ENCODE data around the gene IRGQ.
"Not testable (repeated sequence)": the region's sequence is repeated elsewhere in the genome, so short reads cannot be mapped to it uniquely, and the experiment has no call there.

IRGQ gene

GRCh38 chr19:43595999-43596841 is at the start of gene IRGQ, which contains the start of gene ZNF576:
Gene IRGQ (minus strand): TSS chr19:43596134. CDS start chr19:43595338, 796 bp downstream.
Gene ZNF576 (plus strand): TSS chr19:43596595. CDS start chr19:43597109, 514 bp downstream.
- peak; percentile 100 for DNase-seq

DNA sequence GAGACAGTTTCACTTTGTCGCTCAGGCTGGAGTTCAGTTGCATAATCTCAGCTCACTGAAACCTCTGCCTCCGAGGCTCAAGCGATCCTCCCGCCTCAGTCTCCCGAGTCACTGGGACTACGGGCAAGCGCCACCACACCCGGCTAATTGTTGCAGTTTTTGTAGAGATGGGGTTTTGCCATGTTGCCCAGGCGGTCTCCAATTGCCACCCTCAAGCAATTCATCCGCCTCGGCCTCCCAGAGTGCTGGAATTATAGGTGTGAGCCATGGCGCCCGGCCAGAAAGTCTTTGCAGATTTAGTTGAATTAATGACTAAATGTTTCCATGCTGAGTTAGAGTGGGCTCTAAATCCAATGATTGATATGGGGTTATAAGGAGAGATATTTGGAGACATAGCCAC is 48.2 kb upstream of the IRGQ start:
- DNase-seq = no peak

- no peak for DNase-seq
Measured at GRCh38 chr19:43643326-43643725, 47.4 kb upstream of the IRGQ start.

DNA sequence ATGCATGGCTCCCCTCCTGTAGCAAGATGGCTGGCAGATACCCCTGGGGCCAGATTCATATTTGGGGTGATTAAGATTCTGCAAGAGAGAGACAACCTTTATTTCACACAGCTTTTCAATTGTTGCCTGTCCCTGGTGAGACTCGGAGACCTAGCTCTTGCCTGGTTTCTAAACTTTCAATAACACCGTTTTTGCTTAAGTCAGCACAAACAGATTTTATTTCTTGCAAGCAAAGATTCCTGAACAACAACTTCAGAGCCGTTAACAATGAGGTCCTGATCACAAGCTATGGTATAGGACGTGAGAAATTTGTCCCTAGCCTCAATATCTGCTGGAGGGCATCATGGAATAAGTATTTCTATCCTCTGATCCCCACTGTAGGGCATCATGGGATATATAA is 46.6 kb upstream of the IRGQ start:
- no peak for DNase-seq

GRCh38 chr19:43641333-43641732 is 45.4 kb upstream of the IRGQ start:
- DNase-seq = no peak

- DNase-seq = no peak
Measured at GRCh38 chr19:43640424-43640757, 44.5 kb upstream of the IRGQ start.

DNA sequence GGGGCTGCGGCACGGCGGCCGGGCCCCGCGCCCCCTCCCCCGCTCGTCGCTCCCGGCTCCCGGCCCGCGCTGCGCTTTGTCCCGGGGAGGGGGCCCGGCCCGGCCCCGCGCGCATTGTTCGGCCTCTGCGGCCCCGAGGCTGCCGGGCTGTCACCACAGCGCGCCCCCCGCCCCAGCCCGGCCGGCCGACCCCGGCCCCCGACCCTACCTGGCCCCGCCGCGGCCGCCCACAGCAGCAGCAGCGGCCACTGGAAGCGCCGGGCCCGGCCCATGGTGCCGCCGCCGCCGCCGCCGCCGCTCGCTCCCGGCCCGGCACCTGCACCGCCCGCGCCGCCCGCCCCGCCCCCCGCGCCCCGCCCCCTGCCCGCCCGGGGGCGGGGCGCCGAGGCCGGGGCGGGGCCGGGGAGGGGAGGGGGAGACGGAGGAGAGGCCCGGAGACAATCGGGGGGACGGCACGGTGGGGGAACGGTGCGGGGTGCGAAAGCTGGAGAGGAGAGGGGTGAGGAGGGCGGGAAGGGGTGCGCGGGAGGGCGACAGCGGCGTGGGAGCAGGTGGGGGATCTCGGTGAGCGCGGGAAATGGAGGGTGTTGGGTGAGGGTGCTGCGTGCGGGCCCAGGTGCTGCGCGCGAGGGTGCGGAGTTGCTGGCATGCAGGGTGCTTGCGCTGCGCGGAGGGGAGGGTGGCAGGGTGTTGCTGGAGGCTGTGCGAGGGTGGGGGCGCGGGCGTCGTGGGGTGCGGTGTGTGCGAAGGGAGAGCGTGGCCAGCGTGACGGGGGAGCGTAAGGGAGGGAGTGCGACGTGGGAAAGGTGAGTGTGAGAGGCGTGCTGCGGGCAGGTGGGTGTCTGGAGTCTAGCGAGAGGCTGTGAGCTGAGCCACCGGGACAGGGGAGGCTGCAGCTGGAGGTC is 43.8 kb upstream of the IRGQ start, which contains the start of gene CADM4:
Gene CADM4, minus strand, starts transcription at position 332 of the 905 bp plus-strand sequence. Its CDS starts 60 bp downstream, at position 272.
- peak; percentile 15 for DNase-seq

DNA sequence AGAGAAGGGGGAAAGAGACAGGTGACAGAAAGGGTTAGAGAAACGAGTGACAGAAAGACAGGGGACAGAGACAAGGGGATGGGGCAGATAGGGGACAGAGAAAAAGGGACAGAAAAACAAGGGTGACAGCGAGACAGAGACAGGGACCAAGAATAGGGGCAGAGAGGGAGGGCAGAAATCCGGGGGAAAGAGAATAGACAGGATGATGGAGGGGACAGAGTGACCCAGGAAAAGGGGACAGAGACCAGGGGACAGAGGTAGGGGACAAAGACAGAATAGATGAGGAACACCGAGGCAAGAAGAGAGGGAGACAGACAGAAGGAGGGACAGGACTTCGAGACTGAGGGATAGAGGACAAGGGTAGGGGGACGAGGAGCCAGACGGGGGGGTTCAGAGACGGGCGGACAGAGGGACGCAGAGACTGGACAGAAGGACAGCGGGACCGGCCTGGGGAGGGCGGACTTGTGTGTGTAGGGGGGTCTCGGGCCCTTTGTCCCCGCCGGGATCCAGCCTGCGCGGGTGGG is 43.1 kb upstream of the IRGQ start:
- no peak for DNase-seq

- no peak for DNase-seq
Measured at GRCh38 chr19:43638214-43638994, 42.5 kb upstream of the IRGQ start.

GRCh38 chr19:43636121-43636683 is 40.3 kb upstream of the IRGQ start:
- no peak for DNase-seq

DNA sequence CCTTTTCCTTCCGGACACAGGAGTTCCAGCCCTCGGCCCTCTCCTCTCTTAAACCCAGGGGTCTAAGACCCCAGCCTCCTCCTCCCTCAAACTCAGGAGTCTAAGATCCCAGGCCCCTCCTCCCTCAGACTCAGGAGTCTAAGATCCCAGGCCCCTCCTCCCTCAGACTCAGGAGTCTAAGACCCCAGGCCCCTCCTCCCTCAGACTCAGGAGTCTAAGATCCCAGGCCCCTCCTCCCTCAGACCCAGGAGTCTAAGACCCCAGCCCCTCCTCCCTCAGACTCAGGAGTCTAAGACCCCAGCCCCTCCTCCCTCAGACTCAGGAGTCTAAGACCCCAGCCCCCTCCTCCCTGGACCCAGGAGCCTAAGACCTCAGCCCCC is 39.6 kb upstream of the IRGQ start:
- DNase-seq = not testable (repeated sequence)

GRCh38 chr19:43634872-43635560 is 39.1 kb upstream of the IRGQ start:
- DNase-seq = no peak

GRCh38 chr19:43634506-43634871 is 38.6 kb upstream of the IRGQ start:
- DNase-seq = no peak

- DNase-seq = no peak
Measured at GRCh38 chr19:43634068-43634467, 38.1 kb upstream of the IRGQ start.

DNA sequence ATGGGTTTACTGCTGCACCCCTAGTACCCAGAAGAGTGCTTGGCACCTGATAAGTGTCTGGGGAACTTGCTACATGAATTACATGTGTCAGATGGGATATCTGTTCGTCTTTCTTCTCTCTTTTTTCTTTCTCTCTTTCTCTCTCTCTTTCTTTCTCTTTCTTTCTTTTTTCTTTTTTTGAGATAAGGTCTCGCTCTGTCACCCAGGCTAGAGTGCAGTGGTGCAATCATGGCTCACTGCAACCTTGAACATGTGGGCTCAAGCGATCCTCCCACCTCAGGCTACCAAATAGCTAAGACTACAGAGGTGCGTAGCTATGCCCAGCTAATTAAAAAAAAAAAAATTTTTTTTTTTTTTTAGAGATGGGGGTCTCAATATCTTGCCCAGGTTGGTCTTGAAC is 37.6 kb upstream of the IRGQ start:
- no peak for DNase-seq

GRCh38 chr19:43631491-43631890 is 35.6 kb upstream of the IRGQ start:
- DNase-seq = no peak

GRCh38 chr19:43628646-43629326 is 32.9 kb upstream of the IRGQ start:
- no peak for DNase-seq

GRCh38 chr19:43626838-43627237 is 30.9 kb upstream of the IRGQ start:
- no peak for DNase-seq

- peak; percentile 15 for DNase-seq
Measured at GRCh38 chr19:43625918-43626579, 30.1 kb upstream of the IRGQ start.

GRCh38 chr19:43624933-43625332 is 29.0 kb upstream of the IRGQ start:
- peak; percentile 89 for DNase-seq
